Esophagus squamous epithelium (tissue), 5 donors: Measurements from ENCODE around the gene NPTX1. TPM values are rescaled to one million over a fixed set of nuclear protein-coding genes. Genes with fewer than 3 reads are reported as not detected.
"Not testable (repeated sequence)": the region's sequence is repeated elsewhere in the genome, so short reads cannot be mapped to it uniquely, and the experiment has no call there.

Experiments used
- DNase-seq: peaks from one replicate; lab custom pipeline; 2025; lab: John Stamatoyannopoulos, UW
- H3K27ac ChIP-seq, 4 donors: fragments of 200-600 bp; sonication (generic); one replicate each; pipeline ENCODE4 v1.5.1; 2016 to 2019; ENCODE audit warnings: mild to moderate bottlenecking in 1 of 4
- H3K27me3 ChIP-seq, 4 donors: fragments of 200-600 bp; sonication (generic); 1 replicate in 3 of 4; 2 replicates in 1 of 4; pipeline versions ENCODE4 v1.5.1 to v1.6.0; 2017 to 2021; ENCODE audit warnings: antibody characterized with exemption in 1 of 4
- H3K36me3 ChIP-seq, 3 donors: fragments of 200-600 bp; sonication (generic); one replicate each; pipeline ENCODE4 v1.5.1; 2016 to 2019
- H3K4me1 ChIP-seq, 3 donors: fragments of 200-600 bp; sonication (generic); one replicate each; pipeline ENCODE4 v1.5.1; 2017 to 2019
- H3K4me3 ChIP-seq, 4 donors: fragments of 200-600 bp; sonication (generic); 1 replicate in 3 of 4; 2 replicates in 1 of 4; pipeline ENCODE4 v1.5.1; 2016 to 2019; ENCODE audit warnings: mild to moderate bottlenecking in 2 of 4, moderate library complexity in 1 of 4
- H3K9me3 ChIP-seq, 3 donors: fragments of 200-600 bp; sonication (generic); one replicate each; pipeline ENCODE4 v1.5.1; 2016 to 2019
- CTCF ChIP-seq, 6 experiments: fragments of 450-650 bp in 4 of 6; fragments of 200-600 bp in 2 of 6; sonication (generic) in 2 of 6; IDR thresholded peaks; one replicate each; pipeline ENCODE4 v1.5.1; 2016 to 2019; ENCODE audit warnings: antibody characterized with exemption in 6 of 6, mild to moderate bottlenecking in 4 of 6, moderate library complexity in 4 of 6
- POLR2A ChIP-seq, 4 donors: fragments of 450-650 bp; IDR thresholded peaks; one replicate each; pipeline ENCODE4 v1.6.1; 2017; ENCODE audit warnings: antibody characterized with exemption in 4 of 4, mild to moderate bottlenecking in 4 of 4, moderate library complexity in 3 of 4
- WGBS, 2 donors: methylation state at CpG; one replicate each; pipeline ENCODE4 v1.1.5; 2018; 5-methylcytosine and 5-hydroxymethylcytosine counted together
- intact Hi-C: fragments of 100-400 bp; cut with DNase I; formaldehyde crosslinking; loops from one replicate; pipeline ENCODE4 v1.15.0; 2022
- total RNA-seq, 4 donors: library from RNA; depleted of rRNA; stranded (reverse); fragments of >200 nt; gene quantifications; one replicate each; pipeline ENCODE4 v1.1.0, GENCODE V29; 2016
- donor health status: DM: yes; HTN: yes; CAD: no.

Gene NPTX1
- total RNA-seq, 4 donors from 2014 or later, result under 0.01 to 0.15 TPM; not detected in 2

DNA sequence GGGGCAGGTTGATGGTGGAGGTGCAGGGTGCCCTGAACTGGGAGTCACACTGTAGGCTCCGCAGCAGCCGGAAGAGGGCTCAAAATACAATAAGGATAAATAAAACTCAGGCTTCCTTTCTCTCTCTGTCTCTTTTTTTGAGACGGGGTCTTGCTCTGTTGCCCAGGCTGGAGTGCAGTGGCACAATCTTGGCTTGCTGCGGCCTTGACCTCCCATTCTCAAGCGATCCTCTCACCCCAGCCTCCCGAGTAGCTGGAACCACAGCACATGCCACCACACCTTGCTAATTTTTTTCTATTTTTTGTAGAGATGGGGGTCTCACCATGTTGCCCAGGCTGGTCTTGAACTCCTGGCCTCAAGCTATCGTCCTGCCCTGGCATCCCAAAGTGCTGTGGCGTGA, 32.9 kb upstream of the NPTX1 start:
- TF ChIP-seq CTCF (IDR thresholded peaks at IDR 0.05), result no peak
- TF ChIP-seq POLR2A (IDR thresholded peaks at IDR 0.05), result no peak
- no peaks in the 10 kb centered on the region for H3K9me3 ChIP-seq
- intact Hi-C loops, result no loop called here
- no peaks in the 10 kb centered on the region for H3K4me1 ChIP-seq
- H3K4me3 ChIP-seq, result no peak overlapping the region
- no peak for DNase-seq
- H3K36me3 ChIP-seq, result no peaks in the 10 kb centered on the region
- no peak overlapping the region for H3K27ac ChIP-seq
- 70 to 78% methylated on average over 6 to 8 of the region's 8 CpGs for WGBS, 2 donors
- H3K27me3 ChIP-seq, result peaks cover 0 to 81% (median 0%) of the 10 kb centered on the region in 4 donors

GRCh38 chr17:80507965-80508364, 31.6 kb upstream of the NPTX1 start:
- WGBS, 2 donors, result 56 to 75% methylated on average over 2 to 3 of the region's 3 CpGs
- Histone ChIP-seq H3K27me3 (peaks cover 0 to 82% (median 0%) of the 10 kb centered on the region in 4 donors), H3K4me3 (no peak overlapping the region), H3K4me1 (no peaks in the 10 kb centered on the region), H3K9me3 (no peaks in the 10 kb centered on the region), H3K36me3 (no peaks in the 10 kb centered on the region), H3K27ac (no peak overlapping the region)
- intact Hi-C loops, result no loop called here
- no peak for DNase-seq
- TF ChIP-seq CTCF (IDR thresholded peaks at IDR 0.05) (no peak), POLR2A (IDR thresholded peaks at IDR 0.05) (no peak)

DNA sequence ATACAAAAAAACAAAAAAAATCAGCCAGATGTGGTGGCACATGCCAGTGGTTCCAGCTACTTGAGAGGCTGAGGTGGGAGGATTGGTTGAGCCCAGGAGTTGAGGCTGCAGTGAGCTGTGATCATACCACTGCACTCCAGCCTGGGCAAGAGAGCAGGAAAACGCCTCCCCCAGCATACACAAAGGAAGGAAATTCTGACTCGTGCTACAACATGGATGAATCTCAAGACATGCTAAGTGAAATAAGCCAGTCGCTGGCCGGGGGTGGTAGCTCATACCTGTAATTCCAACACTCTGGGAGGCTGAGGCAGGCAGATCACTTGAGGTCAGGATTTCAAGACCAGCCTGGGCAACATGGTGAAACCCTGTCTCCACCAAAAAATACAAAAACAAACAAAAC, 30.8 kb upstream of the NPTX1 start:
- H3K4me3 ChIP-seq, H3K27ac ChIP-seq, H3K4me1 ChIP-seq, intact Hi-C loops, H3K36me3 ChIP-seq, DNase-seq, H3K9me3 ChIP-seq: not testable (repeated sequence)
- 32 to 56% methylated on average over 4 of the region's 4 CpGs for WGBS, 2 donors
- peaks cover 0 to 82% (median 0%) of the 10 kb centered on the region in 4 donors for H3K27me3 ChIP-seq

DNA sequence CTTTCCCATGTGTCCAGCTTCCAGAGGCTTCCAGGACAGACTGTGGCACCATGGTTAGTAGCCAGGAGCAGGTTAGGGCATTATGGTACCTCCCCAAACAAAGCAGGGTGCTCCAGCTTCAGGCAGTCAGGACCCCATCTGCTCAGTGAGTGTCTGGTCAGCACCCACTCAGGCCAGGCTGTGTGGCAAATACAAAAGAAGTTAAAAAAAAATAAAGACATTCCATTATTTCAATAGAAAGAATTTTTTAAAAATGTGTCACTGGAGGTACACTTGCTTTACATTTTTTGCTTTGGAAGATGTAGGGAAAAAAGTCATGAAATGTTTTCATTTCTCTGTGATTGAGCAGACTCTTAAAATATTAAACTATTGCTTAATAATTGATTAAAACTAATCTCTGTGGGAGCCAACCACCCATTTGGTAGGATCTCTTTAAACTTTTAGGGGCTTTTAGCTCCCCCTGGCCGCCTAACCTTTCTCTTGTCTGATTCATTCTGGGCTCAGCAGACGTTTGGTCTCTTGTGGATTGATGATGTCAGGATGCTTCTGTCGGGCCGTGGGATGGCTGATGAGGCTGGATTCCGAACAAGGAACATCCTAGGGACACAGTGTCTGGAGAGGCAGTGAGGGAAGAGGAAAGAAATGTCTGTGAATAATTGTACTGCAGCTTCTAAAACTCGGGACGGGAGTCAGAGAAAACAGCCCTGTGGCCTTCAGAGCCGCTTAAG, 28.4 kb upstream of the NPTX1 start:
- peaks cover 0 to 83% (median 0%) of the 10 kb centered on the region in 4 donors for H3K27me3 ChIP-seq
- 31 to 32% methylated on average over 8 of the region's 8 CpGs for WGBS, 2 donors
- TF ChIP-seq CTCF (IDR thresholded peaks at IDR 0.05), result no peak
- intact Hi-C loops, result no loop called here
- DNase-seq, result no peak
- no peak overlapping the region for H3K4me3 ChIP-seq
- no peaks in the 10 kb centered on the region for H3K9me3 ChIP-seq
- no peak overlapping the region for H3K27ac ChIP-seq
- H3K4me1 ChIP-seq, result peaks cover 0 to 8% (median 0%) of the 10 kb centered on the region in 3 donors
- H3K36me3 ChIP-seq, result no peaks in the 10 kb centered on the region

DNA sequence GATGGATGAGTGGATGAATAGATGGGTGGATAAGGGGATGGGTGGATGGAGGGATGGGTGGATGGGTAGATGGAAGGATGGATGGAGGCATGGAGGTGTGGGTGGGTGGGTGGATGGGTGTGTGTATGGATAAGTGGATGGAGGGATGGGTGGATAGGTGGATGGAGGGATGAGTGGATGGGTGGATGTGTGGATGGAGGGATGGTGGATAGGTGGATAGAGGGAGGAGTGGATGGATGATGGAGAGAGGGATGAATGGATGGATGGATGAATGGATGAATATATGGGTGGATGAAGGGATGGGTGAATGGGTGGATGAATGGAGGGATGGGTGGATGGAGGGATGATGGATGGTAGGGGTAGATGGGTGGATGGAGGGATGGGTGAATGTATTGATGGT, 27.5 kb upstream of the NPTX1 start:
- TF ChIP-seq CTCF (IDR thresholded peaks at IDR 0.05) (no peak), POLR2A (IDR thresholded peaks at IDR 0.05) (no peak)
- intact Hi-C loops, result no loop called here
- H3K9me3 ChIP-seq, result no peaks in the 10 kb centered on the region
- peaks cover 0 to 90% (median 0%) of the 10 kb centered on the region in 4 donors for H3K27me3 ChIP-seq
- H3K27ac ChIP-seq, result no peak overlapping the region
- H3K36me3 ChIP-seq, result no peaks in the 10 kb centered on the region
- no peak for DNase-seq
- H3K4me3 ChIP-seq, result no peak overlapping the region
- peaks cover 0 to 8% (median 0%) of the 10 kb centered on the region in 3 donors for H3K4me1 ChIP-seq
